ENCODE data around the gene ILF3.
"Not testable (repeated sequence)": the region's sequence is repeated elsewhere in the genome, so short reads cannot be mapped to it uniquely, and the experiment has no call there.

The ILF3 gene

DNA sequence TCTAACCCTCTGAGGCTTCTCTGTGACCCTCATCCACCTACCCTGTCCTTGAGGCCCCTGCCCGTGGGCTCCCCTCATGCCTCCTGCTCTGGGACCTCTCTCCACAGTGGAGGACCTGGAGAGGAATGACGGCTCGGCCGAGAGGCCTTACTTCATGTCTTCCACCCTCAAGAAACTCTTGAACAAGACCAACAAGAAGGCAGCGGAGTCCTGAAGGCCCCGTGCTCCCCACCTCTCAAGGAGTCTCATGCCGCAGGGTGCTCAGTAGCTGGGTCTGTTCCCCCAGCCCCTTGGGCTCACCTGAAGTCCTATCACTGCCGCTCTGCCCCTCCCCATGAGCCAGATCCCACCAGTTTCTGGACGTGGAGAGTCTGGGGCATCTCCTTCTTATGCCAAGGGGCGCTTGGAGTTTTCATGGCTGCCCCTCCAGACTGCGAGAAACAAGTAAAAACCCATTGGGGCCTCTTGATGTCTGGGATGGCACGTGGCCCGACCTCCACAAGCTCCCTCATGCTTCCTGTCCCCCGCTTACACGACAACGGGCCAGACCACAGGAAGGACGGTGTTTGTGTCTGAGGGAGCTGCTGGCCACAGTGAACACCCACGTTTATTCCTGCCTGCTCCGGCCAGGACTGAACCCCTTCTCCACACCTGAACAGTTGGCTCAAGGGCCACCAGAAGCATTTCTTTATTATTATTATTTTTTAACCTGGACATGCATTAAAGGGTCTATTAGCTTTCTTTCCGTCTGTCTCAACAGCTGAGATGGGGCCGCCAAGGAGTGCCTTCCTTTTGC lies 10.8 kb upstream of the ILF3 start:
- no peak for DNase-seq

DNA sequence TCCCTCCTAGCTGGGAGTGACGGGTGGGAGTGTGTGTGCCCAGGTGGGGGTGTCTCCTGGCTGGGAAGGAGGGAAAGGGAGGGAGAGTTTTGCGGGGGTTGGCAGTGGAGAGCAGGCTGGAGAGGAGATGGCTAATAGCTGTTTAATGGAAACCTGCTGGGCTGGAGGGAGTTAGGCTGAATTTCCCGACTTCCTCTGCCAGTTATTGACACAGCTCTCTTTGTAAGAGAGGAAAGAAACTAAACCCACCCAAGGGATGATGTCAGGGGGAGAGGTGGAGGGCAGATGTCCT lies 10.2 kb upstream of the ILF3 start:
- no peak for DNase-seq

DNA sequence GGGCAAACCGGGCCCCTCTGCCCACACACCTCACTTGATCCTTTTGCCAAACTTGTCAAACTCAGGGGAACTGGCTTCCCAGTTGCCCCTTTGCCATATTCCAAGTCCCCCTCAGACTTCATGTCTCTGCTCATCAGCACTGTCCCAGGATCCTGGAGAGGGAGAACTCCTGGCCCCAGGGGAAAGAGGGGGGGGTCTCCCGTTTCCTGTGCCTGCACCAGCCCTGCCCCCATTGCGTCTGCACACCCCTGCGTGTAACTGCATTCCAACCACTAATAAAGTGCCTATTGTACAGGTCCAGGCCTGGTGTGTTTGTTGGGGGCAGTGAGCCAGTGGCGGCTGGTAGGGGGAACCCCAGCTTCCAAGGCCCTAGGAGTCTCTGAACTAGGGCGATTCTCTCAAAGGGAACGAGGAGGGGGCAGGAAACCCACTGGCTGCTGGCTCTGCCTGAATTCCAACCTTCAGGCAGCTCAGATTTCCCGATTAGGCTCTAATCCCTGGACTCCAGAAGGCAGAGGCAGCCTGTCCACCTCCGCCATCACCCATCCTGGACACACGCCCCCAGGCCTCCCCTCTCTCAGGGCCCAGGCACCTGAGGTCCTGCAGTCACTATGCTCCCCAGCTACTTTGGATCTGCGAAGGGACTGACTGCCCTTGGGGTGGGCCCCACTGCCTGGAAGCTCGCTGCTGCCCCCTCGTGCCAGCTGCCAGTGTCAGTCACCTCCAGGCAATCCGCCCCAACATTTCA lies 9.7 kb upstream of the ILF3 start:
- DNase-seq: peak; percentile 79

DNA sequence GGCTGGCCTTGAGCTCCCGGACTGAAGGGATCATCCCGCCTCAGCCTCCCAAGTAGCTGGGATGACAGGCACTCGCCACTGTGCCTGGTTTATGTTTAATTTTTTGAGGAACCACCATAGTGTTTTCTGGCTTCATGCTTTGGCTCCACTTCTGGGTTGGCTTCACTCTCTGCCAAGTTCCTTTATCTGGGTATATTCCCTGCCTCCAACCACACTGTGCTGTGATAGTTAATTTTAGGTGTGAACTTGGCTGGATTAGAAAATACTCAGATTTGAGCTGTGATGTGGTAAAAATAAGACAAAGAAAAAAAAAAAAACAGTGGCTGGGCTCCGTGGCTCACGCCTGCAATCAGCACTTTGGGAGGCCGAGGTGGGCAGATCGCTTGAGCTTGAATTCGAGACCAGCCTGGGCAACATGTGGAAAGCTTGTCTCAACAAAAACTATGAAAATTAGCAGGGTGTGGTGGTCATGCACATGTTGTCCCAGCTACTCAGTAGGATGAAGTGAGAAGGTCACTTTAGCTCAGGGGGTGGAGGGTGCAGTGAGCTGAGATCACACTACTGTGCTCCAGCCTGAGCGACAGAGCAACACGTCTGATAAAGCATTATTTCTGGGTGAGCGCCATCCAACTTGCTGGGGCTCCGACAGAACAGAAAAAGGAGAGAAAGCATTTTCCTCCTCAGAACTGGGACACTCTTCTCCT lies 7.5 kb upstream of the ILF3 start:
- no peak for DNase-seq

DNA sequence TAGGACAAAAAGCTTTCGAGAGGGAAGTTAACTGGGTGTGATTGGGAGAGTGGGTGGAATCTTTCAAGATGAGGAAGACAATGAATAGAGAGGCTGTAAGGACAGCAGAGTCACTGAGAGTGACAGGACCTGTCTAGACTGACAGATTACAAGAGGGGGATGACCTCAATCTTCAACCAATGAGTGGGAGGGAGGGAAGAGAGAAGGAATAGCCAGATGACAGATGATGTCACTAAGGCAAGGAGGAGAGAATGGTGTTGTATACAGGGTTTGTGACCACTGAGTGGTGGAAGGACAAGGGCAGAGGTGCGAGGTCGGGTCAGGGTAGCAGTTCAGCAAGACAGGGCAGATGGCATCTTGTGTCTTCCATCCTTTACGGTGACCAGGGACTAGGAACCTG lies 5.8 kb upstream of the ILF3 start:
- DNase-seq: no peak

DNA sequence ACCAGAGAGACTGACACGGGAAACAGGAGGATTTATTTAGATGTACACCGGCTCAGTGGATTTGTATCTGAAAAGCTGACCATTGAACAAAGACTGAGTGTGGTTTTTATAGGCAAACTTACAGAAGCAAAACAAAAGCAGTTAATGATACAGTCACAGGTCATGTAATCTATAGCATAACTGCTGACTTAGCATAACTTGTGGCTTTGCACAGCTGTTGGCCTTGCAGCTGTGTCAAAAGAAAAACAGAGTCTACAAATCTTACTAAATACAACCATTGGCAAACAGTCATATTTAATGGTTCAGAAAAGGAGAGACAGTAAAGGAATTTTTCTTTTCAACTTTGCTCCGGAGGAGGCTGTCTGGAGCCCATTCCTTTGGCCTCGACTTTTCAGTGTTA lies 2.3 kb upstream of the ILF3 start:
- no peak for DNase-seq

DNA sequence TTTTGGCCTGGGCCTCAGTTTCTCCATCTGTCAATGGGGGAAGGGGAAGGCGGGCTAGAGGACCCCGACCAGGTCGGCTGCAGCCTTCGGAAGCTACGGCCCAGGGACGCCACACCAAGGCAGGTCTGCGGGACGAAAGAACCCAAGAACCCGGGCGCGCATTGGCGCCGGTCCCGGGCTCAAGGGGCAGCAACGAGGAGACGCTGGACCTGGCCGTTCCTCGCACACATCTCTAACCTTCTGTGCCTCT lies 739 bp upstream of the ILF3 start:
- DNase-seq: no peak

DNA sequence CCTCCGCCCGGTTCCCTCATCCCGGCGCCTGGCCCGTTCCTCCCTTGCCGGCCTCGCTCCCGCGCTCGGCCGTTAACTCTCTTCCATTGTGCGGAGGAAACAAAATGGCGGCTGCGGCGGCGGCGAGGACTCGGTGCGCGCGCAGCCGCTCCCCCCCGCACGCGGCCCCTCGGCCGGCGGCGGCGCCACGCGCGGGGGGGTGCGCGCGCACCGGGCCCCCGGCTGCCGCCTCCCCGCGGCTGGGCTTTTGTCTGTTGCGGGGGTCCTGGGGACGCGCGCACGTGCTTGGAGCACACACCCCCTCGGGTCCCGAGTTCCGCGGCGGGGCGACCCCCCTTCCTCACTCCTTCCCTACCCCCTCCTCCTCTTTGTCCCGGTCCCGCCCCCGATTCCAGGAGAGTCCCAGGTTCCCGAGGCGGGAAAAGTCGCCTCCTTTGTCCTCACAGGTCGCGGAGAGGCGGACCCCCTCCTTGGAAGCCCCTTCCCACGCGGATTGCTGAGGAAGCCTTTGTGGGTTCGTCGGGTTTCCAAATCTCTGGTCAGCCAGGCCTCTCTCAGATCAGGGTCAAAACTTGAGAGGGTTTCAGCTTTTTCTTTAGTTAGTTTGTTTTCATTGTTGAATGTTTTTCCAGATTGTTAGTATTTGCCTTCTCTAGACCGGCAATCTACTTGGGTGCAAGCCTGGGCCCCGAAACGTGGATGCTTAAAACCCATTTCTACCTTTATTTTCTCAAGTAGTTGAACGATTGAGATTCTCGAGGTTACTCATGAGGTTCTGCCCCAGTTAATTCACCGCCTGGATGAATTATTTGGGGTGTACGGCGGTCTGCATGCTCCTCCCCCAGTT lies 687 bp downstream of the ILF3 start:
- peak; percentile 83 for DNase-seq

DNA sequence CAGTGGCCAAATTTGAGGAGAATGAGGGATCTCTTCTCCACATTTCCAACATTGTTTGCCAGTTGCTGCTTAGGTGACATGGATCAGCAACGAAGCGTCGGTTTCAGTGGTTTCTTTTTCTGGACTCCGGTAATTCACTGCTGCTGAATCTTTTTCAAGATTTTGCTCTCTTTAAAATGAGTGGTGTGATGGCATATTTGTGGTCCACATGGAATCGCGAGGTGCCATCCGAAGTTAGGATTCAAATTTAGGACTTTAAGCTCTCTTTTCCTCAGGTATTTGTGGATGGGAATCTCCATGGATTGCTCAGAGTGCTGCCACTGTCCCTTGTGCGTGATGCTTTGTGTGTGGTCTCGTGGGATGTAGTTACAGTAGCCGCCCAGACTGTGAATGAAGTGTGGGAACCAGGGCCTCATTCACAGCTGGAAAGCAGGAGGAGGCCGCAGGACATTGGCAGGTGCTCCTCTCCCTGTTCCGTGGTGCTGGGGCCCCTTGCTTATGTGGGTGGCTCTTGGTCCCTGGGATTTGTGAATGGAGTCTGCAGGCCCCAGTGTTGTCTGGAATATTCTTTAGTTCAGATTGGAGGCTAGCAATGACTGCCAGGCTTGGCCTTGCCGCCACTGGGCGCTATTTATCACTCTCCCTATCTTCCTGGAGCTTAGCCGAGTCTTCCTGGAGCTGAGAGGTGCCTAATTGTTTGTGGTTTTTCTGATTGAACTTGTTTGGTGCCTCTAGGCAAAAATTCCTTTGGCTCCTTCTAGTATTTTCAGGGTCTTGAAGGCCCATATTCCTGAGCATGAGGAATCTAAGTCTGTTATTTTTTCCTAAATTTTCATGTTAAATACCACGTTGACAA lies 1.5 kb downstream of the ILF3 start:
- DNase-seq: peak; percentile 63

DNA sequence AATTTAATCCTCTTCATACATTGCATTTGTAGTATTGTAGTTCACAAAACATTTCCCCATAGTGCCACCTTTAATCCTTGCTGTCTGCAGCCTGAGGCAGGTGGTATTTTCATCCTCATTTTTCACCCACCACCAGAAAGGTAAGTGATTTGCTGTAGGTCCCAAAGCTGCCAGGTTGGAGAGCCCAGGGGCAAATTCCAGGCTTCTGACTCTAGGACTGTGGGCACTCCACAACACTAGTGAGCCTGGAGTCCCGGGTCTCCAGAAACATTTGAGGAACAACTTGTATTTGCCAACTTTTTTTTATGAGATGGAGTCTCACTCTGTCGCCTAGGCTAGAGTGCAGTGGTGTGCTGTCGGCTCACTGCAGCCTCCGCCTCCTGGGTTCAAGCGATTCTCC lies 6.2 kb downstream of the ILF3 start:
- DNase-seq: no peak

DNA sequence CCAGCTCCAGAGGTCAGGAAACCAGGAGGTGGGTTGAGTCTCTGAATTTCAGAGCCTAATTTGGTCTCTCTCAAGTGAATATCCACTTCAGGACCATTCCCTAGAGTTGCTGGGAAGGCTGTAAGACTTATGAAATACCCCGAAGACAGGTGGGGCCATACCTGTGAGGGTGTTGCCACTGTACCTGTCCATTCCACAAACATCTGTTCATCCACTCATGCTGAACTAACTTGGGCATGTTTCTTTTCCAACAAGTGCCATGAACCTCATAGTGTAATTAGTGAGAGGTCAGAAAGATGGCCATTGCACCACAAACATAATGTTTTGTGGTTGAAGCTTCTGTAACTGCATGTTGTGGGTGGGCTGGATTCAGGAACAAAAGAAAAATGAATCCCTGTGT lies 7.8 kb downstream of the ILF3 start:
- DNase-seq: no peak

DNA sequence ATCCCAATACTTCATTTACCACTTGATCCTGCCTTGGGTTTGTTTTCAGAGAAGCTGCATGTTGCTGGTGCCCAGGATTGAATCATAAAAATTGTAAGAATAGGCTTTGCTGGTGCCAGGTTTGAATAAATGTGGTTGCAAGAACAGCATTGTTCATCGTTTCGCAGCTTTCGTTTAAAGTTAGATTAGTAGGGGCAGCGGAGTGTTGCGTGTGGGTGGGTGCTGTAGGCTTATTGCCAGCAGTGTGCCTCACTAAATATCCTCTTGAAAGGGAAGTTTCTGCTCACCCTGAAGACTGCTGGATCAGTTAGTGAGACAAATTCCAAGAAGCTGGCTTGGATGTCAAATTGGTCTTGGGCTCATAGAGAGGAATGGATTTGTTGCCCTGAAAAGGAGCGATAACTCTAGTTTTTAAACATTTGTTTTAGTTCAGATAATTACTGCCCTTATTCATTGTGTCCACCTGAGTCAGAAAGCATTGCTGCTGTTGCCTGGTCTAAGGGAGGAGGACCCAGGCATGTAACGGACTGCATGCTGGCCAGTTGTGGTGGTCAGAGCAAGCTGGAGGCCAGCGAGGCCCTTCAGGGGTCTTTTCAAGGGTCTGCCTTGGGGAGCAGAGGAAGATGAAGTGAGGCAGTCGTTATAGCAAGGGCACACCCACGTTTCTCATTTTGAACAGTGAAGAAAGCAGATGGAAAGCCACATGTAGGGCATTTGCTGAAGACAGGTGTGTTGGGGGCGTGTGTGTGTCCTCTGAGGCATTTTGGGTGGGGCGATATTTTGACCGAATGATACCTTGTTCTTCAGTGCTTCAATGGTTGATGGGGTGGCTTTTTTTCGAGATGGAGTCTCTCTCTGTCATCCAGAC lies 8.5 kb downstream of the ILF3 start:
- DNase-seq: no peak

DNA sequence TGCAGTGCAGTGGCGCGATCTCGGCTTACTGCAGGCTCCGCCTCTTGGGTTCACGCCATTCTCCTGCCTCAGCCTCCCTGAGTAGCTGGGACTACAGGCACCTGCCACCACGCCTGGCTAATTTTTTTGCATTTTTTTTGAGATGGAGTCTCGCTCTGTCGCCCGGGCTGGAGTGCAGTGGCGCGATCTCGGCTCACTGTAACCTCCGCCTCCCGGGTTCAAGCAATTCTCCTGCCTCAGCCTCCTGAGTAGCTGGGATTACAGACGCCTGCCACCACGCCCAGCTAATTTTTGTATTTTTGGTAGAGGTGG lies 9.1 kb downstream of the ILF3 start:
- not testable (repeated sequence) for DNase-seq

DNA sequence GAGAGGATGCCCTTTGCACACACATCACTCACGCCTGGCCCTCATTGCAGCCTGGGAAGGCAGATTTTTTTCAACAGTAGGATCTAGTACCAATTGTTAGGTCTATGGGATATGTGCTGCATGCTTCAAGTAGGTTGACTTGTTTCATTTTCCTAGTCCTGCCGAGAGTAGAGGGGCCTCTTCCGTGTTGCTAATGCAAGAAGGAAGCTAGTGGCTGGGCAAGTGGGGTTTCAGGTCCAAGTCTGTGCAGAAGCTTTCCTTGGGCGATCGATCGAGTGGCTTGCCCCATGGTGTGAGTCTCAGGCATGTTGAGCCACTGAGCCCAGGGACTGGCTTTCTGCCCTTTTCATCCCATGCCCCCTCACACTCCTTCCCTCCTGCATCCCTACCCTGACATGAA lies 13.7 kb downstream of the ILF3 start:
- no peak for DNase-seq

DNA sequence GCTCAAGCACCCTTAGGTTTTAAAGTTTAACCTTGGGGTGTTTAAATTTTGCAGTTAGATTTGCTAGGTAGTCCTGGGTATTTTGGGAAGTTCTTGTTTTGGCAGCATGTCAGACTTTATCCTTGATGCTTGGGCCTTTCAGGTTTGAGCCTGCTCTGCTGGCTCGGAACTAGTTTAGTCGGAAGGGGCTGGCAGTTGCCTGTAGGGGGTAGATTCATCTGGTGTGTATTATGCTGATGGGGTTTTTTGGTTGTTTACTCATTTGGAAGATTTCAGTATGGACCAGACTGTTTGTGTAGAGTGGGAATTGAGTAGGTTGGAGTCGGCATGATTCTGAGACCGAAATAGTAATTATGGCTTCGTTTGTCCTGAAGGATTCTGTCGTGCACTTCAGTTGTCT lies 15.1 kb downstream of the ILF3 start:
- DNase-seq: no peak

DNA sequence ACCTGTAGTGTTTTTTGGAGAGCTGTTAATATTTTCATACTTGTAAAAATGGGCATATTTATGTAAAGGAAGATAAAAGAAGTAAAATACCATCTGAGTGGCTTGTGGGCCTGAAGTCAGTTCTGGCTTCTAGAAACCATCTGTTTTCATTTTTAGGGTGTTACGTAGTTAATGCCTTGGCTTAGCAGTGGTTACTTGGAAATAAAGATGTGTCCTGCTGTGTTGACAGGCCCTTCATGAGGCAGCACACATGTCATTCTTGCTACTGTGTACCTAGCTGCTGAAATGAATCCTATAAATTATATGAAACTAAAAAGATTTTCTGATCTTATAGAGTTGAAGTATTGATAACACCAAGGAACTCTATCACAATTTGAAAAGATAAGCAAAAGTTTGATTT lies 16.0 kb downstream of the ILF3 start:
- no peak for DNase-seq

DNA sequence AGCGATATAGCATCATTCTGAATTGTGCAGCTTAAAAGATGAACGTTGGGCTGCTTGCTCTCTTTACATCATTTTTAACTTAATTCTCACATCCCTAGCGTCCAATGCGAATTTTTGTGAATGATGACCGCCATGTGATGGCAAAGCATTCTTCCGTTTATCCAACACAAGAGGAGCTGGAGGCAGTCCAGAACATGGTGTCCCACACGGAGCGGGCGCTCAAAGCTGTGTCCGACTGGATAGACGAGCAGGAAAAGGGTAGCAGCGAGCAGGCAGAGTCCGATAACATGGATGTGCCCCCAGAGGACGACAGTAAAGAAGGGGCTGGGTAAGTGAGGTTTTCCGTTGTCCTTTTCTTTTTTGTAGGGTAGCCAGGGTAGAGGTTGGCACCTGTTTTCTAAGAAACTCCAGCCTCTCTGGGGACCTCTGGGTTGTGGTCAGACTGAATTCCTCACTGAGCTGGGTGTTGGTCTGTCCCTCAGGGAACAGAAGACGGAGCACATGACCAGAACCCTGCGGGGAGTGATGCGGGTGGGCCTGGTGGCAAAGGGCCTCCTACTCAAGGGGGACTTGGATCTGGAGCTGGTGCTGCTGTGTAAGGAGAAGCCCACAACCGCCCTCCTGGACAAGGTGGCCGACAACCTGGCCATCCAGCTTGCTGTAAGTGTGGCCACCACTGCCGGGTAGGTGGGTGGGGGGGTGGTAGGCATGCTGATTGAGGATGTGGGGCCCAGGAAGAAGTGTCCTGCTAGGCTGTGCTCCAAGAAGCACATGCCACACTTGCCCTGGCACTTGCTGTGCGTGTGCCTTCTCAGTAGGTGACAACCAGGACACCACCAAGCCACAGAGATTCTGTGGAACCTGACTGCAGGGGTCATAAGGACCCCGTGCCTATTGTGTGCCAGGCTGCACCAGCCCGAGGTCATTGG lies 17.0 kb downstream of the ILF3 start:
- DNase-seq: no peak

DNA sequence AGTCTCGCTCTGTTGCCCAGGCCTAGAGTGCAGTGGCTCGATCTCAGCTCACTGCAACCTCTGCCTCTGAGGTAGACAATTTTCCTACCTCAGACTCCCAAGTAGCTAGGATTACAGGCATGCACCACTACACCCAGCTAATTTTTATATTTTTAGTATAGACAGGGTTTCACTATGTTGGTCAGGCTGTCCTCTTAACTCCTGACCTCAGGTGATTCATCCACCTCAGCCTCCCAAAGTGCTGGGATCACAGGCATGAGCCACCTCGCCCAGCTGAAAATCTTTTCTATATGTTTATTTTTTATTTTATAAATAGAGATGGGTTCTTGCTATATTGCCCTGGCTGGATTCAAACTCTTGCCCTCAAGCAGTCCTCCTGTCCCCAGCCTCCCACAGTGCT lies 17.8 kb downstream of the ILF3 start:
- not testable (repeated sequence) for DNase-seq

DNA sequence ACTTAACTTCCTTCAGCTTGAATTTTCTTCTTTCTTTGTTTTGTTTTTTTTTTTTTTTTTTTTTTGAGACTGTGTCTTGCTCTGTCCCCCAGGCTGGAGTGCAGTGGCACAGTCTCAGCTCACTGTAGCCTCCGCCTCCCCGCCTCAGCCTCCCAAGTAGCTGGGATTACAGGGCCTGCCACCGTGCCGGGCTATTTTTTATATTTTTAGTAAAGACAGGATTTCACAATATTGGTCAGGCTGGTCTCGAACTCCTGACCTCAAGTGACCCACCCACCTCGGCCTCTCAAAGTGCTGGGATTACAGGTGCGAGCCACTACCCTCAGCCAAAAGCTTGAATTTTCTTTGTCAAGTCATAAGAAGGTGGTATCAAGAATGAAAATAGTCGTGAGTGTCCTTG lies 21.1 kb downstream of the ILF3 start:
- DNase-seq: not testable (repeated sequence)

DNA sequence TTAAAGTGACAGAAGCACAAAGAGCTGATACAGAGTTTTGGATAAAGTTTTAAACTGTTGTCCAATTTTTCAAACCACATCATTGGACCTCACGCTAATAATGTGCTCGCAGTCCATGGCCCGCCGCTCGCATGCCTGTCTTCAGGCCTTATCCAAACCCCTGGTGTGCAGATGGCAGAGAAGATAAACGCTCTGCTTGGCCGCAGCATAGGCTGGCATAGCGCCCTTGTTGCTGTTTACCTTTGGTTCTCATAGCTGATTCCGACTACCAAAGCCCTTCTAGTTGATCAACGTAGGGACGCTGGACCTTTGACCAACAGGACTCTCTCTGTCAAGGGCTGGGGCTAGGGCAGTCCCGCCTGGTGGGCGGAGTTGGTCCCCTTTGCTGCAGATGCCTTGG lies 23.6 kb downstream of the ILF3 start:
- DNase-seq: no peak

DNA sequence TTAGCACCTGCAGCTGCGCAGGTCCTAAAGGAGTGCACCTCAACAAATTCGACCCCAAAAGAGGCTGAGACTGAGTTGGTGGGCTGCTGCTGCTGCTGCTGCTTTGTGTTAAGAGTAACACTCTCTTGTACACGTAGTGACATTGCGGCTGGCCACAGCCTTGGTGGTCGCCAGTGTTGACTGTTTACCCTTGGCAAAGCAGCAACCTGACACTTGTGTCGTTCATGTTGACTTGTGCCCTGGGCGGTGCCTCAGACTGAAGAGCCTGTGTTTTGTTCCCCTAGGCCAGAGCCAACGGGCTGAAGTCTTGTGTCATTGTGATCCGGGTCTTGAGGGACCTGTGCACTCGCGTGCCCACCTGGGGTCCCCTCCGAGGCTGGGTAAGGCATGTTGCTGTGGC lies 24.7 kb downstream of the ILF3 start:
- DNase-seq: no peak
